ENCODE data around the gene CTDSPL. TPM values are rescaled to one million over a fixed set of nuclear protein-coding genes. Genes with fewer than 3 reads are reported as not detected.
A peak's percentile ranks its signal among the peaks of the same experiment; 100 is the strongest.

Gene CTDSPL
- total and polyA plus RNA-seq, 10 of the 15 experiments (the other 5 are each of a cell fraction or from before 2014, with no cell fraction given), result 0.05 to 0.51 (median 0.18) TPM; not detected in 6

GRCh38 chr3:37906734-37907282 is 45.1 kb downstream of the CTDSPL start (continued):
- TF ChIP-seq PAX5 (IDR thresholded peaks at IDR 0.05; ENCODE audit: borderline replicate concordance, low read depth, low read length) (0 out of 2 replicates have a peak, but pooled peaks have one; percentile 47), TCF7 (IDR thresholded peaks at IDR 0.05; ENCODE audit: borderline replicate concordance) (peak; percentile 83), BRCA1 (IDR thresholded peaks at IDR 0.05; ENCODE audit: low read depth, low read length) (no peak), HDAC6 (IDR thresholded peaks at IDR 0.05; ENCODE audit: unreplicated experiment) (no peak), SRF (IDR thresholded peaks at IDR 0.05; ENCODE audit: low read depth in 2 of 2, low read length in 2 of 2) (no peak), IRF3 (IDR thresholded peaks at IDR 0.05) (no peak), EGR1 (IDR thresholded peaks at IDR 0.05; ENCODE audit: borderline replicate concordance in 1 of 2, low read depth in 2 of 2, low read length in 2 of 2) (no peak), EZH2 (IDR thresholded peaks at IDR 0.05; ENCODE audit: borderline replicate concordance, control insufficient read depth, low read depth, low read length) (no peak), SP1 (IDR thresholded peaks at IDR 0.05; ENCODE audit: low read depth, low read length) (peak; percentile 40), SMC3 (IDR thresholded peaks at IDR 0.05; ENCODE audit: borderline replicate concordance, low read length) (no peak), SKIL (IDR thresholded peaks at IDR 0.05; ENCODE audit: low read depth, poor library complexity, severe bottlenecking) (peak; percentile 51), ETV6 (conservative IDR thresholded peaks at IDR 0.05 in 1 of 2, IDR thresholded peaks at IDR 0.05 in 1 of 2; ENCODE audit: borderline replicate concordance in 1 of 2, low read depth in 1 of 2) (peak in 1 of 2 experiments; percentile 25; a peak in 1 of 4 replicates), MYC (IDR thresholded peaks at IDR 0.05; ENCODE audit: insufficient read depth, insufficient read length, insufficient replicate concordance, low read length, severe bottlenecking) (no peak), MTA2 (IDR thresholded peaks at IDR 0.05; ENCODE audit: low read depth) (peak; percentile 67), EP300 (IDR thresholded peaks at IDR 0.05; ENCODE audit: borderline replicate concordance in 1 of 2, control insufficient read depth in 1 of 2, low read depth in 2 of 2, low read length in 2 of 2) (peak in 1 of 2 experiments; percentile 25; a peak in 1 of 4 replicates), ZBED1 (IDR thresholded peaks at IDR 0.05; ENCODE audit: borderline replicate concordance) (peak; percentile 58; the same call in 1 of the 2 replicates), MLLT1 (IDR thresholded peaks at IDR 0.05) (0 out of 2 replicates have a peak, but pooled peaks have one; percentile 13), JUNB (IDR thresholded peaks at IDR 0.05) (peak; percentile 71), ASH2L (IDR thresholded peaks at IDR 0.05; ENCODE audit: borderline replicate concordance, low read depth) (no peak), ATF2 (IDR thresholded peaks at IDR 0.05; ENCODE audit: low read length) (peak; percentile 59; the same call in 1 of the 2 replicates), ZZZ3 (IDR thresholded peaks at IDR 0.05; ENCODE audit: control insufficient read depth, insufficient read length, low read depth) (no peak), NFIC (IDR thresholded peaks at IDR 0.05; ENCODE audit: low read depth, low read length) (peak; percentile 62; the same call in 1 of the 2 replicates), SREBF1 (IDR thresholded peaks at IDR 0.05; ENCODE audit: low read length) (no peak)

Measured in GM12878 (cell line).